DMS114 treated with DMSO at 0.1 percent for 48 hours (cell line): Measurements from ENCODE around the gene TXLNA.

Experiments used
- DNase-seq: peaks from one replicate; lab custom pipeline; 2025; ENCODE audit not compliant: unreplicated experiment; lab: John Stamatoyannopoulos, UW

TXLNA gene

DNA sequence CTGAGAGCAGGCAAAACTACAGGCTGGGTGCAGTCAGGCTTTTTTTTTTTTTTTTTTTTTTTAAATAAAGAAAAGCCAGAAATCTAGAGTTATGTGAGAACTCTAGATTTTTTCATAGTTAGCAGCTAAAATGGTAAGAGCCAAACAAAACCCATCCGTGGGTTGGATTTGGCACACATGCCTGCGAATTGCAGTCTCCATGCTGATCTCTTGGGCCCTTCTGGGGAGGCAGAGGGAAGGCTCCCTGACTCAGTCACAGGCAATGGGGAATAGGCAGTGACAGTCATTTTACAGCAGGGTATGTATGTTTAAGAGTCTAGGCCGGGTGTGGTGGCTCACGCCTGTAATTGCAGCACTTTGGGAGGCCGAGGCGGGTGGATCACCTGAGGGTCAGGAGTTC is 2.6 kb downstream of the TXLNA start:
- DNase-seq = no peak

DNA sequence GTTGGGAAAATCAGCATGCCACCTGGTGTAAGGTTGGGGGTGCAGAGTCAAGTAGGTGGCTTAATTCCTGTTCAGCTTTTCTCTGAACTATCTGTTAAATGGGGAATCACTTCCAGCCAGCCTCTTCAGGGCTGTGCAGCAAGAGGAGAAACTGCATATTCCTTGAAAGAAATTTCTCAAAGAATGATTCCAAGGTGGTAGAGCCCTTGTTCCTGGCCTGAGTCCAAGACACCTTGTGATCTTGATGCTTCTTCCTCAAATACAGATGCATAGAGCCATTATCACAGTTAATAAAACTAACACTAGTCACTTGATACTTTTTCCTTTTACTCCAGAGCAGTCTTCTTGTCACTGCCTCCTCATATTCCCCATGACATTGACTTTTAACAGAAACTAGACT is 5.2 kb downstream of the TXLNA start:
- DNase-seq = no peak

DNA sequence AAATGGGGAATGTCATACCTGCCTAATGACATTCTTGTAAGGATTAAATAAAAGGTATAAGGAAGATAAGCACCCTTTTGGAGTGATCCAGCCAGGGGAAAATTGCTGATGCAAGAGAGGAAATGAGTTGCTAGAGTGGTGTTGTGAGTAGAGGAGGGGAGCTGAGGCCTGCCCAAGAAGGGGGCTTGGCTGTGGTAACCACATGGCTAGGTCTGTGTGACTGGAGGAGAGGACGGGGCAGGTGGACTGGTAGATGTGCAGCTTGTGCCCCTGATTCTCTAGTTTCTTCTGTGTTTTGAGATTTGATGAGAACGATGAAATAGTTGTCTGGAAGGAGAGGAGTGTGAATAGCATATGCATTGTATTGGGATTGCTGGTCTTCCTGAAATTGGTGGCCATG is 6.6 kb downstream of the TXLNA start:
- no peak for DNase-seq

DNA sequence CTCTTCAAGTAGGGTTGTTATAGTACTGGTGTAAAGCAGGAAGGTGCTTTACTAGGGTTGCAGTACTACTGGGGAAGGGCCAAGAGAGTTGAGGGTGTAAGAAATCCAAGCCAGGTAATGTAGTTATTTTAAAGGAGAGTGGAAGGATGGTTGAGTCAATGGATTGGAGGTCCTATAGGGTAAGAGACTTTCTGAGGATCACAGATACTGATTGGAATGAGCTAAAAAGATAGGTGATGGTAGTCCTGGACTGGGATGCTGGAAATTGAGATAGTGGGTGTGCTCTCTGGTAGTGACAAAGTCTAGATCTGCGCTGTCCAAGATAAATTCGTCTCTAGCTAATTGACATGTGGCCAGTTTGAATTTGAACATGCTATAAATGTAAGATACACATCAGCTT is 7.0 kb downstream of the TXLNA start:
- no peak for DNase-seq

DNA sequence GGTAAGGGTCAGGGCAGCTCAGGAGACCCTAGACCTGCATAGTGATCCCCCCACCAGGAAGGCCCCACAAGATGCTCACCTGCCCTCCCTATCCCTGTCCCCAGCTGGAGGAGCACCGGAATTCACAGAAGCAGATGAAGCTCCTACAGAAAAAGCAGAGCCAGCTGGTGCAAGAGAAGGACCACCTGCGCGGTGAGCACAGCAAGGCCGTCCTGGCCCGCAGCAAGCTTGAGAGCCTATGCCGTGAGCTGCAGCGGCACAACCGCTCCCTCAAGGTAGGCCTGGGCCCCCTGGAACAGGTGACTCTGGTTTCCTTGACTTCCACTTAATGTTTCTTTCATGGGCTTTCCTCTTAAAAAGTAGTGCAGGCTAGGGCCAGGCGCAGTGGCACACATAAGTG is 8.4 kb downstream of the TXLNA start:
- DNase-seq = no peak

DNA sequence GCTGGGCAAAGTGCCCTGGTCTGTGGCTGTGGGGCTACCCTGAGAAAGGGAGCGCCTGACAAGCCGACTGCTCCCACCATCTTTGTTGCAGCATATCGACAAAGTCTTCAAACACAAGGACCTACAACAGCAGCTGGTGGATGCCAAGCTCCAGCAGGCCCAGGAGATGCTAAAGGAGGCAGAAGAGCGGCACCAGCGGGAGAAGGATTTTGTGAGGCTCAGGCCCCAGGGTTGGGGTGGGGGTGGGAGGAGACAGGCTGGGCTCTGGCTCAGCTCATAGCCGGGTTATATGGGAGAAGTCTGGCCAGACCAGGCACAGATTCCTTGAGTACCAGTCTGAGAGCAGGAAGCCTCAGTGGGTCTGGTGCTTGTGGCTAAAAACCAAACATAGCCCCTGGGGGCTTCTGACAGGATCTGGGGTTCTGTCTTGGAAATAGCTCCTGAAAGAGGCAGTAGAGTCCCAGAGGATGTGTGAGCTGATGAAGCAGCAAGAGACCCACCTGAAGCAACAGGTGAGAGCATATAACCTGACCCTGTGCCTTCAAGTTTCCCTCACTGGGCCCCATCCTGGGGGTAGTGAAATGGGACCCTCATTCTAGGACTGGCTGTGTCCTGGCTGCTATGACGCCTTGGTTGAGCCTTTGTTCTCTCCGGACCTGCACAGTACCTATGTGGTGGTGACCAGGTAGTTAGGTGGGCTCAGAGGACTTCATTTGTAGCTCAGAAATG is 12.9 kb downstream of the TXLNA start:
- no peak for DNase-seq

DNA sequence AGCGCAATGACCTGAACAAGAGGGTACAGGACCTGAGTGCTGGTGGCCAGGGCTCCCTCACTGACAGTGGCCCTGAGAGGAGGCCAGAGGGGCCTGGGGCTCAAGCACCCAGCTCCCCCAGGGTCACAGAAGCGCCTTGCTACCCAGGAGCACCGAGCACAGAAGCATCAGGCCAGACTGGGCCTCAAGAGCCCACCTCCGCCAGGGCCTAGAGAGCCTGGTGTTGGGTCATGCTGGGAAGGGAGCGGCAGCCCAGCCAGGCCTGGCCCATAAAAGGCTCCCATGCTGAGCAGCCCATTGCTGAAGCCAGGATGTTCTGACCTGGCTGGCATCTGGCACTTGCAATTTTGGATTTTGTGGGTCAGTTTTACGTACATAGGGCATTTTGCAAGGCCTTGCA is 15.5 kb downstream of the TXLNA start:
- DNase-seq = no peak

DNA sequence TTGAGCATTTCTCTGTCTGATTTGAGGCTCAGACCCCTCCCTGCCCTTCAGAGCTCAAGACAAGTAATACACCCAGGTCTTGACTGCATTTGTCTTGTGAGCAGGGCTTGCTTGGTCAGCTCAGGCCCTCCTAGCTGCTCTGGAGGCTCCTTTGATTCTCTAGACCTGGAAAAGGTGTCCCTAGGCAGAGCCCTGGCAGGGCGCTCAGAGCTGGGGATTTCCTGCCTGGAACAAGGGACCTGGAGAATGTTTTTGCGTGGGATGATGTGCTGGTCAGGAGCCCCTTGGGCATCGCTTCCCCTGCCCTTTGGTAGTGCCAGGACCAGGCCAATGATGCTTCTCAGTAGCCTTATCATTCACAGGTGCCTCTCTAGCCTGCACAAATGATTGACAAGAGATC is 16.1 kb downstream of the TXLNA start:
- no peak for DNase-seq

DNA sequence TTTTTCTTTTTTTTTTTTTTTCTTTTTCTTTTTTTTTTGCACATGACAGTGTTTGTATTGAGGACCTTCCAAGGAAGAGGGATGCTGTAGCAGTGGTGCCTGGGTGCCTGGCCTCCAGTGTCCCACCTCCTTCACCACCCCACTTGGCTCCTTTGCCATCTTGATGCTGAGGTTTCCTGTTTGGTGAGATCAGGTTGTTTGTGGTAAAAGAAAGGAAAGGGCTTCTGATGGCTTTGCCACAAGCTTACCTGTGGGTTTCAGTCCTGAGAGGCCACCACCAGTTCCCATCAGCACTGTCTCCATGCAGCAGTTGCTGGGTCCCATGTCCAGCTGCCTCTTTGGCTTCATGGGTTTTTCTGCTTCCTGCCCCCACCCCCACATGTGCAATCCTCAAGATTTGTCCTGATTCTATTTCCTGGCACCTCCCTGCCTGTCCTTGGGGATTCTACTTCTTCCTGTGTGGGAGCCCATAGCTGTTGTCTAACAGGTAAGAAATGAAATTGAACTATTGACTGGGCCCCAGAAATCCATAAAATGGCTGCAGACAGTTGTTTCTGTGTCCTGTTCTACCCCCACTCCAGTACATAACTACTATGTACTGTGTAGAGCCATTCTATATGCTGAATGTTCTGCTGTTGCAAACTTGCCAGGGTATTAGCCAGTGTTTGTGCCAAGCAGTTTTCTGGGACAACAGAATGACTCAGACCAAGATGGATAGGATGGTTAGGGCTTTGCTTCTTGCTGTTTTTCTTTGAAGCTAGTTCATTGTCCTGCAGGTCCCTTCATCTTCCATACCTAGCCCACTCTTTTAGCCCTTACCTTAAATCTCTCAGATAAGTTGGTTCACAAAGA is 16.7 kb downstream of the TXLNA start:
- no peak for DNase-seq

DNA sequence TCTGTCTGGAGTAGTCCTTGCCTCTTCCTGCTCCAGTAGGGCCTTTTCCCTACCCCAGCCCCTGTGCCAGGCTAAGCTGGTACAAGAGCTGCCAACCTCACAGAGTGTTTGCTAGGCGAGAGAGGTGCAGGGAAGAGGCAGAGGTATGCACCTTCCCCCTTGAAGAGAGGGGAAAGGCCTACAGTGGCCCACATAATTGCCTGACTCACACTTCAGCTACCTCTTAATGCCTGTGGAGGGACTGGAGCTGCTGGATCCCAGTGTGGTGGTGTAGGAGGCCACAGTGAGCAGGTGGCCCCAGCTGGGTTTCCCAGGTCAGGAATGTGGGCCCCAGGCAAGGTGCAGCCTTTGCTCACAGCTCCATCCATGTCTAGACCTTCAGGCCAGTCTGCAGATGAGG is 17.6 kb downstream of the TXLNA start:
- DNase-seq = no peak

DNA sequence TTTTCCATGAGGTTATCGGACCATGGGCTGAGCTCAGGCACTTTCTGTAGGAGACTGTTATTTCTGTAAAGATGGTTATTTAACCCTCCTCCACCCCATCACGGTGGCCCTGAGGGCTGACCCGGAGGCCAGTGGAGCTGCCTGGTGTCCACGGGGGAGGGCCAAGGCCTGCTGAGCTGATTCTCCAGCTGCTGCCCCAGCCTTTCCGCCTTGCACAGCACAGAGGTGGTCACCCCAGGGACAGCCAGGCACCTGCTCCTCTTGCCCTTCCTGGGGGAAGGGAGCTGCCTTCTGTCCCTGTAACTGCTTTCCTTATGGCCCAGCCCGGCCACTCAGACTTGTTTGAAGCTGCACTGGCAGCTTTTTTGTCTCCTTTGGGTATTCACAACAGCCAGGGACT is 18.4 kb downstream of the TXLNA start:
- no peak for DNase-seq

DNA sequence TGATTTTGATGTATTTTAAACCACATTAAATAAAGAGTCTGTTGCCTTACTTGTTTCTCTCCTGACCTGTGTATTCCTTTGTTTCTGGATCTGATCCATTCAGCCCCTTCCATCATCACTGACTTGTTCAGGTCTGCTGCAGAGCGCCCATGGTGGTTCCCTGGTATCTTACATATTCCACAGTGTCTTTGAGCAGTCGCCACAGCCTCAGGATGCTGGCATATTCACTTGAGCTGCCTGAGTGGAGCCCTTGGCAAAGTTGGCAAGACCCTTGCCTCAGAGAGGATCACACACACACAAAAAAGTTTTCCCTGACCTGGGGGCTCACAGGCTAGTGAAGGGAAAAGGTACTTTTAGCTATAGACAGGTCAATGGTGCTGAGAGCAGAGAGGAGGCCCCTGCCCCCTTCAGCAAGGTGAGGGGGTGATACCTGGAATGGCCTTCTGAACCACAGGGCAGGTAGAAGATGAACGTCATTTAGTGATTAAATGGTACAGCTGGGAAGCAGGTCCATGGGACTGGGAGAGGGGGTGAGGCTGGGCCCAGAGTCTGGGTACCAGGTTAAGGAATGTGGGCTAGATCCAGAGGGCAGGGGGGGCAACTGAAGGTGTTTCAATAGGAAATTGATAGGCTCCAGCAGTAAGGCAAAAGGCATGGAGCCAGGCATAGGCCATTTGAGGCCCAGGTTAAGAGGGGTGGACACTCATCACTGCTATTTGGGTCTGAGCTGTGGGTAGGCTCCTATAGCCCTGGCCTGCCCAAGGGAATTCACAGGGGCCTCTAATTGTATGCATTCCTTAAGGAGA is 19.0 kb downstream of the TXLNA start:
- DNase-seq = no peak

DNA sequence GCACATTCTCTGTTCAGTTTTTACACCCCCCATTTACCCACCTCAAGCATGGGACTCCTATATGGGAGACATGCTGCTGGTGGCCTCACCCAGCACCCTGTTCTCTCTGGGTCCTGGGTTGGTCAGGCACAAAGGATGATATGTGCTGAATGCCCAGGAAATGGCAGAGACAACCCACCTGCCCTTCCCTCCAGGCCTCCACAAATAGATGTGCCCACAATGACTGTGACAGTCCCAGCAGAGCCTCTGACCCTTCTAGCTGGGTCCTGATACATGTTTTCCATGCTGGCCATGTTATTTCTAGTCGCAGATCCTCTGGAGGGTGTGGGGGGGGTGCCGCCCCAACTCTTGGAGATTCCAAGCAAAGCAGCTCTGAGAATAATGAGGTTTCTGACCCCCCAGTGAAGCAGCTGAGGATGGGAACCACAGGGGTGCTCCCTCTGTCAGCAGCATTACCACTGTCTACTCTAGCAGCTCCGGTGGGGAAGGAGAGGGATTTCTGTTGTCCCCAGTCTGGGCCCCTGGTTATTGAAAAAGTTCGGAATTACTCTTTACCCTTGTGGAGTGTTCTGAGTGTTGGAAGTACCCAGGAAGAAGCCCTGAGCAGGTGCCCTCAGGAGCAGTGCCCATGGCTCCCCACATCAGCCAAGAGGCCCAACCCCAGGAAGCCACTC is 19.7 kb downstream of the TXLNA start:
- no peak for DNase-seq

DNA sequence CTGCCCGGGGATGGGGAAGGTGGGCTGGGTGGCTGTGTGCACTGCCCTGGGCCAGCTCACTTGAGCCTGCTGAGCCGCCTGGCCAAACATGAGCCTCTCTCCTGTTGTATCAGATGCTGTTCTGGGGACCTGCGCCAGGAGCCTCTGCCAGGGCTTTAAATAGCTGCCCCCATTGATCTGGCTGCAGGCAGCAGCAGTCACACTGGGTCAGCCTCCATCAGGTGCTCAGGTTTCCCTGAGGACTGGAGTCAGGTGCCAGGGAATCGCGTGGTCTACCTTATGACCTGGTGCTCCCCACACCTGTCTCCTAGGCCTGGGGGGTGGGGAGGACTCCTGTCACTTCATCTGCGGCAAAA is 20.2 kb downstream of the TXLNA start:
- DNase-seq = no peak

DNA sequence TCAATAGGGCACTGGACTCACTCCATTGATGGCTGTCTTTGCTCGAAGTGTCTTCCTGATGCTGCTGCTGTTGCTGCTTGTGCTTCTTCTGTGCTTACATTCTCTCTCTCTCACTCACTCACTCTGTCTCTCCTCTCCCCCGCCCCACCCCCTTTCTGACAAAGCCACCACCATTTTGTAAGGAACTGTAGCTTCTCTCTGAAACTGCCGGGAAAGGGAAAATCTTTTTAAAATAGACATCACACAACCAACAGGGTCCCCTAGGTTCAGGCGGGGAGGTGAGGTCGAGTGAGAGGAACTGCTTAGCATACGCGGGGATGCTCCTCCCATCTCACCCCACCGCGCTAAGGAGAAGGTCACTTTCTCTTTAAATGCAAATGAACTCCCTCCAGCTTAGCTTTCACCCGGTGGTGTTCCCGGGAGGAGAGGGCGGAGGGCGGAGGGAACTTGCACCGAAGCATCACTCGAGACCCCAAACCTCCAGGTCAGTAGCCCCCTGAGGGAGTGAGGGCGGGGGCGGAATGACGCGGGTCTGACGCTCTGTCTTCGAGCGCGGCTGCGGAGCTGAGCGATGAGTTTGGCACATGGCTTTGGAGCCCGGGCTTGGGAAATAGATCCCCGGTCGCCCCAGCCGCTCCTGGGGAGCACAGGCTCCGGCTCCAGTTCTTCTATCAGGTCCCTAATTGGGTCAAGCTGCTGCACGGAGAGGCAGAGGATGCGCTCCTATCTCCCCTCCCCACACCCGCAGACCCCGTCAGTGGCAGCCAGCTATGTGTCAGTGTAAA is 20.9 kb downstream of the TXLNA start, which contains the start of gene CCDC28B:
Gene CCDC28B (plus strand): TSS at position 370 of the 785 bp plus-strand sequence. CDS start 1,341 bp downstream, outside the sequence.
- DNase-seq = peak; percentile 55

DNA sequence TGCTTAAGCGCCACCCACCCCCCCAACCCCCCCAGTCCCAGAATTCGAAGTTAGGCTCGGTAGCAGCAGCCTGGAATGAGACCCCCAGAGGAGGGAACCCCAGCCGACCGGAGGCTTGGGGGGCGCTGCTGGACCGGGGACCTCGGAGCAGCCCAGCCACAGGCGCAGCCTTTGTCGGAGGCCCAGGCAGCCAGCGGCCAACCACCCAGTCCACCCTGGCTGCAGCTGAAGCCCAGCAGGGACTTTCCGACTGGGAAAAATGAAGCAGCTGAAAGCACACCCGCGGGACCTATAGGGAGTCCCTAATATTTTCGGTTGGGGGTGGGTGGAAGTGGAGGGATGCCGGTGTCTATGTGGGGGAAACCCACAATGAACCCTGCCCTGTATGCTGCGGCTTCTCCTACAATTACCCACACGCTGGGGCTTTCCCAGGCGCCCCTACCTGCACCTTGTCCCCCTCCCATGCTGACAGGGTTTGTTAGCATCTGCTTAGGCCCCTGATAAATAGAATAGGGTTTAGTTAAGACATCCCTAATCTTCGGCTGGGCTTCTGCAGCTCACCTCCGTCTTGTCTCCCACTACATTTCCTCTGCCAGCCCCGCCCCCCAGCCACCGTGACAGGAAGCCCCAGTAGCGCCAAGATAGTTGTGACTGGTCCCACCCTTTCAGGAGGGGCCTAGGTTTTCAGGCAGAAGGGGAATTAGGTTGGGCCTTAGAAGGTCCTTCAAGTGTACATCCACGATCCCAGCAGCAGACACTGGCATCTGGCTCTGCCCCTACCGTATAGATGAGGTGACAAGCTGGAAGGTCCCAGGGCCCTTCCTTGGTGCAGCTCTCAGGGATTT is 21.8 kb downstream of the TXLNA start:
- DNase-seq = no peak

DNA sequence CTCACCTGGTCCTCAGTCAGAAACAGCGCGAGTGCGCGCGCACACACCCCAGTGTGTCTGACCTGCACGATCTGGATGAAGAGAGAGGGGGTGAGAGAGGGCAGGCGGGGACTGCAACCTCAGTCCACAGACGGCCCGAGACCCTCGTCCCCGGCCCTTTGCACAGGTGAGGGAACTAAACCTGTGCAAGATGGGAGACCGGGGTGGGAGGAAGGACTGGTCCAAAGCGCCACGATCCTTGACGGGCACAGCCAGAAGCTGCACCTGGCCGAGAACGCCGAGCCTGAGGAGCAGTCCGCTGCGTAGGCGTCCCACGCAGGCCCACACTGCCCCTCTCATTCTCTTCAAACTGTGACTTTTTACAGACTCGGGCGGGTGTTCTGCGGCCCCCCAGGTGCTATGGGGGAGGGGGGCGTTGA is 25.5 kb downstream of the TXLNA start:
- no peak for DNase-seq

DNA sequence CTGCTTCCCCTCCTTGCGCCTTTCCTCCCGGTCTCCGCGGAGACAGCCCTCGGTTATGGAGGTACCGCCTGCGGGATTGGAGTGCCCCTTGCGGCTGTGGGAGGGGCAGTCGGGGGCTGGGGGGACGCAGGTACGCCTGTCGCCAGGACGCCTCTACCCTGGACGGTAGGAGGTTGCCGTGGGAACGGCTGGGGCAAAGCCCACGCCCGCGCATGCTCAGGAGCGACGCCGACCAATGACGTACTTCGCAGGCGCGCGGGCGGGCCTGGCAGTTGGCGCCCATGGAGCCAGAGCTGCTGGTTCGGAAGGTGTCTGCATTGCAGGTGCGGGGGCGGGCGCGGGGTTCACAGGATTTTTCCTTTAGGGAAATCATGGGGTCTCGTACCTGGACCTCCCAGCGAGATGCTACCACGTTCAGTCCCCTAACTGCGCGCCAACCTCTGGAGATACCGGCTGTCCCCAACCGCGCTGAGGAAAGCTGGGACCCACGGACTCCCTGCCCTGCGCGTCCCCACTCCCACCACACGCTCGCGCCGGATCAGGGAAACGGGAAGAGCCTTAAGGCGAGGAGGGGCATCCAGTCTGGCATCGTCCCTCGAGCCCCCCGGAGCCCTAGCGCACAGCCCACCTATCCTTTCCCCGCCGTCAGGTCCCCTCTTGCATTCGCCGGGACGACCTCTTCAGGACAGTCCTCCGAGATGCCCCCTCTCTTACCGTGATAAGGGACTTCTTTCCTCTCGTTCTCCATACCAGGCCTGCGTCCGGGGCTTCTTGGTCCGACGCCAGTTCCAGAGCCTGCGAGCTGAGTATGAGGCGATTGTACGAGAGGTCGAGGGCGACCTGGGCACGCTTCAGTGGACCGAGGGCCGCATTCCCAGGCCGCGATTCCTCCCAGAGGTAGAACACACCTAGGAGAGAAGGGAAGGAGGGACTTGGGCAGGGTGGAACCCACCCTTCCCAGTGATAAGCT is 26.2 kb downstream of the TXLNA start, which contains the start of gene IQCC:
Gene IQCC (plus strand): TSS at position 271 of the 970 bp plus-strand sequence. CDS start 11 bp downstream, at position 282.
- DNase-seq = peak; percentile 59
